Activated CD4-positive, alpha-beta T cell treated with anti-CD3 and anti-CD28 coated beads, Interleukin-2, Interleukin-6, amounts not matched to agents 100 ng/mL and 50 ng/mL, durations not matched to agents 16 hours and 8 hours (primary cell): ENCODE measurements around the gene TRAF2.
"Not testable (repeated sequence)": the region's sequence is repeated elsewhere in the genome, so short reads cannot be mapped to it uniquely, and the experiment has no call there.

ENCODE experiments used
- DNase-seq: peaks from one replicate; pipeline ENCODE4 v3.0.0-alpha.2; 2020

TRAF2 gene

DNA sequence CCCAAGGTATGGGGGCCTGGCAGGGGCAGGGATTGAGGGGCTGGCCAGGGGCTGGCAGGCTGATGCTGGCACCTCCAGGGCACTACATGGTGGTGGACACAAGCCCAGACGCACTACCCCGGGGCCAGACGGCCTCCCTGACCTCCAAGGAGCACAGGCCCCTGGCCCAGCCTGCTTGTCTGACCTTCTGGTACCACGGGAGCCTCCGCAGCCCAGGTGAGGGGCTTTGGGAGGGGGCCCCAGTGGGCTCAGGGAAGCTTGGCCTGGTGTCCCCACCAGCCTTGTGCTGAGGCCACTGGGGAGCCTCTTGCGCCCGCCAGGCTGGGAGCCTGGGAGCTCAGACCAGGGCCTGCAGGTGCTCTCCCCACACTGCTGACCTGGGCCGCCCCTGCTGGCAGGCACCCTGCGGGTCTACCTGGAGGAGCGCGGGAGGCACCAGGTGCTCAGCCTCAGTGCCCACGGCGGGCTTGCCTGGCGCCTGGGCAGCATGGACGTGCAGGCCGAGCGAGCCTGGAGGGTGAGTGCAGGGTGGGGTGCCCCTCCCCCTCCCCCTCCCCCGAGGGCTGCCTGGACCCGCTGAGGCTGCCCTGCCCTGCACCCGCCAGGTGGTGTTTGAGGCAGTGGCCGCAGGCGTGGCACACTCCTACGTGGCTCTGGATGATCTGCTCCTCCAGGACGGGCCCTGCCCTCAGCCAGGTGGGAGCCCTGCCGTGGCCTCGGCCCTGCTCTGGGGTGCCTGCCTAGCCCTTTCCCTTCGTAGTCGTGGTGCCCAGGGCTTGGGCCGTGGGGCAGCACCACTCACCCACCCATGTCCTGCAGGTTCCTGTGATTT, 28.5 kb upstream of the TRAF2 start:
- no peak for DNase-seq

DNA sequence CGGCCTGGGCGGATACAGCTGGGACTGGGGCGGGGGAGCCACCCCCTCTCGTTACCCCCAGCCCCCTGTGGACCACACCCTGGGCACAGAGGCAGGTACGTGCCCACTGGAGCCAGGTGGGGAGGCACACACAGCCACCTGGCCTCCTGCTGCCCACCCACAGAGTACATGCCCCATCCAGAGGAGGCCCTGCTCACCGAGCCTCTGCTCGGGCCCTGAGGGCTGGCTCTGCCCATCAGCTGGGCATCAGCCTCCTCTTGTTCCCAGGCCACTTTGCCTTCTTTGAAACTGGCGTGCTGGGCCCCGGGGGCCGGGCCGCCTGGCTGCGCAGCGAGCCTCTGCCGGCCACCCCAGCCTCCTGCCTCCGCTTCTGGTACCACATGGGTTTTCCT, 27.9 kb upstream of the TRAF2 start:
- no peak for DNase-seq

DNA sequence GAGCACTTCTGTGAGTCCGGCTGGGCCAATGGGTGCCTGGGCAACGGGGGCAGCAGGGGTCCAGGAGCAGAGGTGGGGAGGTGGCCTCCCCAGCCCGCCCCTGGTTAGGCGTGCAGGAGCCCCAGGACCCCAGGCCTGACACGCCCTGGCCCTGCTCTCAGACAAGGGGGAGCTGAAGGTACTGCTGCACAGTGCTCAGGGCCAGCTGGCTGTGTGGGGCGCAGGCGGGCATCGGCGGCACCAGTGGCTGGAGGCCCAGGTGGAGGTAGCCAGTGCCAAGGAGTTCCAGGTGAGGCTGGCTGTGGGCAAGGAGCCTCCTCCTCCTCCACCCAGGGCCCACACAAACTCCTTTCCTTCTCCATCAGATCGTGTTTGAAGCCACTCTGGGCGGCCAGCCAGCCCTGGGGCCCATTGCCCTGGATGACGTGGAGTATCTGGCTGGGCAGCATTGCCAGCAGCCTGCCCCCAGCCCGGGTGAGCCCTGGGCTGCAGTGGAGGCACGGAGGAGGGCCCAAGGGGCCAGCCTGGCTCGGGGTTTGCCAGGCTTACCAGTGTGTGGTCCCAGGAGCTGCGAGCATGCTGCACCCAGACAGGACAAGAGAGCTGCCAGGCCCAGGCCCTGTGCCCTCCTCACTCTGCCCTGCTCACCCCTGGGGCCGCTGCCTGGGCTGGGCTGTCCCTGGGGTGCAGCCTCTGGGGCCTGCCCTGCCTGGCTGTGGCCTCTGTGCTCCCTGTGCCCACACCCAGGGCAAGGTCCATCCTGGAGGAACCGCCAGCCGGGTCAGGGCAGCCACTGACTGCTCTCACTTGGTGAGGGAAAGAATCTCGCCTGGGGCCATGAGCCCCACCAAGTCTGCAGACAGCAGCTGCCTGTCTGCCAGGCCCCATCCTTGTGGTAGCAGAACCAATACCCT, 27.2 kb upstream of the TRAF2 start:
- DNase-seq: no peak

DNA sequence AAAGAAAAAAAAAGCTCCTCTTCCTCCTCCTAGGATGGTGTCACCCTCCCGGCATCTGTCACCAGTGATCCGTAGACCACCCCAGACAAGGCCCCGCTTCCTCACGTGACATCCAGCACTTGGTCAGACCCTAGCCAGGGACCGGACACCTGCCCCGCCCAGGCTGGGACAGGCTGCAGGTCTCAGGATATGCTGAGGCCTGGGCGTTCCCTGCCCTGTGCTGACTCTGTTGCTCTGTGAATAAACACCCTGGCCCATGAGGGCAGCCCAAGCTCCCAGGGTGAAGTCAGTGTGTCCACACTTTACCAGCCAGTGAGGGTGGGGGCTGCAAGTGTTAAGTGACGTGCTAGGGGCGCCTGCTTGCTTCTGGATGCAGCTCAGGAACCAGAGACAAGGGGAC, 25.8 kb upstream of the TRAF2 start:
- no peak for DNase-seq

DNA sequence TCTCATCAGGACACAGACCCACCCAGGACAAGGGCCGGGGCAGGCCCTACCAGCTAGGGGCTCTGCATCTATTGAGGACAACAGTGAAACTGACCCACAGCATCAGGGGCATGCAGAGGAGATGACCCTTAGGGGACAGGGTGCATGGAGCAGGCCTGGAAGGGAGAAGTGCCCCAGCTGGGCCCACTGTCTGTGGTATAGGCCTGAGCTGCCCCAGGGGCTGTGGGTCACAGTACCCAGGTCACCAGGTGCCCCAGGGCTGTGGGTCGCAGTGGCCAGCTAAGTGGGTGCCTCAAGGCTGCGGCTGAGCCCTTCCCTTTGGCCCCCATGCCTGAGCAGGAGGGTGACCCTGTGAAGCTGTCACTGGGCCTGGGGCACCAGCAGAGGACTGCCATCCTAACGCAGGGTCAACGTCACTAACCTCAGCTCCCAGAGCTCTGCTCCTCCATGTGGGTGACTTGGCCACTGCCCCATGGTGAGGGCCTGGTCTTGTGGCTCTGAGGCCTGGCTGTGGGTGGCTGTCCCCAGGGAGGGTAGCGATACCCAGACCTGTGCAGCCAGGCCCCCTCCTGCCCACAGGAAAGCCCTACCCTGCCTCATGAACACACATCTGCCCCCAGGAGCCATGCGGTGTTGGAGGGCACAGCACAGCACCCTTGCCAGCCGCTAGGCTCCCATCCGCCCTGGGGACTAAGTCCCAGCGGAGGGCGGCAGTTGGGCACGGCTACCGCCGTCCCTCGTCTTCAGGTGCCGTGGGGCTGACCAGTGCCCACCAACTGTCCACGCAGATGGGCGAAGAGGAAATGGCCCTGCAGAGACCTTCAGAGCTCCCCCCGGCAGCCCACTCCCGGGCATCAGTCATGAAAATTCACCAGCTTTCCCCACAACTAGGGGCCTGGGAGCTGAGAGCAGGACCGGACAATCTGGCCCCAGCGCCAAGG, 25.1 kb upstream of the TRAF2 start:
- DNase-seq: no peak

DNA sequence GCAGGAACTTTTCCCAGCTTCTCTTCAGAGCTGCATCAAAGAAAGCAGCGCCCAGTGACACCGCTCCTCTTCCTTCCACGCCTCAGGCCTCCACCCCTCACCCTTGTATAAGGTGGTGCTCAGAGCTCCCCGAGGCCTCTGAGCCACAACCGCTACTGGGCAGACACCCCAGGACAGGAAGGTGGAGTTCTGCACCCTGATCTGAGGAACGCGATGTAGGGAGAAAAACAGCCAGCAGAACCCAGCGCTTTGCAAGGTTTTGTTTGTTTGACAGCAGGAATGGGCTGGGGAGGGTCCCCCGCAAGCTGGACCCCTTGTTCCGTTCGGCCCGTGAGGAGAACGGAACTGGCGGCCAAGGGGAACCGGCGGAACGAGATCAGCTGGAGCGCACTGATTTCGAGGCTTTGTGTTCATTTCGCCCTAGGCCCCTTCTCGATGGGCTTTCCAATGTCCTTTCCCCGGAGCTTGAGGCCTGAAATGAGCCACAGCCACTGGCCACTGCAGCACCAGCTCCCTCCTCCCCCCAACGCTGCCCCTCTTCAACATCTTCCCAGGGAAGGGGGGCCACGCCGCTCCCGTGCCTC, 24.4 kb upstream of the TRAF2 start:
- DNase-seq: no peak

DNA sequence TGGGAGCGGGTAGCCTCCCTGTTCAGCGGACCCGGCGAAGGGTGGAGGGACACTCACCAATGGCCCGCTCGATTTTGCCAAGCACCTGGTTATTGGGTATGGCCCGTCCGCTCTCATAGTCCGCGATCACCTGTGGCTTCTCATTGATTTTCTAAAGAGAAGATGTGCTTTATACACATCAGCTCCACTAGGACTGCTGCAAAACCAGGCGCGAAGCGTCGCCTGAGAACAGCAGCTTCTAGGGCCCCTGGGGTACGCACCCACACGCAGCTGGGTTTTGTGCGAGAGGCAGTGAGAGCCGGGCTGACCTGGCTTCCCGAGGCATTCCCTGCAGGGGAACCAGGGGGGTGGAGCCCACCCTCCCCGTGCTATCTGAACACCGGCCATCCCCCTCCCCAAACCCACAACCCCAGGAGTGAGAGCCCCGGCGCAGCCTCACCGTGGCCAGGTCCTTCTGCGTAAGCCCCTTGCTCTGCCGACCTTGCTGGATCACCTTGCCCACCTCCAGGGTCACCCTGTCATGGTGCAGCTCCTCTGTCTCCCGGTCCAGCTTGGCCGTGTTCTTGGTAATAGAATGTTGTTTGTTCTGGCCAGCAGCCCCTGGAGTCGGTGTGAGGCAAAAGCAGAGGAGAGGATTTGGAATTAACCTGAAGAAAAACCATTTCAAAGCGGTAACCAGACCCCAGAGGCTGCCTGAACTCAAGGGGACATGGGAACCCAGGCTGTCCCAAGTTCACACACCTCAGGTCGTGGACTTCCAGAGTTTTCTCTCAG, 23.3 kb upstream of the TRAF2 start:
- DNase-seq: no peak

DNA sequence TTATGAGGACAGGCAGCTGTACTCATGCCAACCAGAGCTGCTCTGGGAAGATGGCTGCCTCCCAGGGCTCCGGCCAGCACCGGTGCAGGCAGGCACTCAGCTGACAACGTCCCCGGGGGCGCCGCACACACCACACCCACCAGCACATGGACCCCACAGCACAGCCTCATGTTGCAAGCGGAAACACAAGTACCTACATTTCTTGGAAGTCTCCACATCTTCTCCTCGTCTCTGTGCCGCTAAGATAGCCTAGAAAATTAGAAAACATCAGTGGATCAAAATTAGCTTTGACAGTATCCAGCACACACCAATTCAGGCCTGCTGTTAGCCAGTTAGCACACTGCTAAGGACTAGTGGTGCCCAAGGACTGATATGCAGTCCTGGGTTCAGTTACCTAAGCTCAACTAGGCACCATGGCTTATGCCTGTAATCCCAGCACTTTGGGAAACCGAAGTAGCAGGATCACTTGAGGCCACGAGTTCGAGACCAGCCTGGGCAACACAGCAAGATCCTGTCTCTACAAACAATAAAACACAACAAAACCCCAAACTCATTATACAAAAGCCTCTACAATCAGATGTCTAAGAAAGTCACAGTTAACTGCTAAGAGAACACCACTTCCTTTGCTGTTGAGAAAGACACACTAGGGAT, 22.6 kb upstream of the TRAF2 start:
- DNase-seq: no peak

DNA sequence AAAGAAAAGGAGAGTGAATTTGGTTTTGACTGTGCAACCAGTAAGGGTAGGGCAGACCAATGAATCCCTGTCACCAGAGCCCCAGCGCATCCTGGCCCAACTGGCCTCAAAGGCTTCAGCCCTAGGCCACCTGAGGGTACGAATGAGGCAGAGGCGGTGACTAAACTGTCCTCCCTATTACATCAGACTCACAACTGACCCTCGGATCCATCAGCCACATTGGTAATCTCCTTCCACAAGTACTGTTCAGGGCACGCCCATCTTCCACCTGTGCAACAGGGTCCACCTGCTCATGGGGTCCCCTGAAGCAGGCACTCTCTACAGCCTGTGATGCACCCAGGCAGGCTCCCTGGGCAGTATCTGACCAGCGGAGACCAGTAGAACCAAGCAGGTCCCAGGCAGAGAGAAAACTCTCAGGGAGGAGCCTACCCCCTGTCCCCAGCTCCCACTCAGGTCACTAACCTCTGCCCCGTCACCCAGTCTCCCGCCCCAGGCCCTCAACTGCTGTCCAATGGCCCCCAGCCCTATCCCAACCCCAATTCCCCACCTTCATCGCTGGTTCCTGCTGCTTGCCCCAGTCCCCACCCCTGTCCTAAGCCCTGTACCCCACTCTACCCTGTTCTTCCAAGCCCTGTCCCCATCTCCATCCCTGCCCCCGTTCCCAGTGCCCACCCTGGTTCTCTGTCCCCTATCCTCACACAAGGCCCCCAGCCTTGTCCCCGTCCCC, 21.1 kb upstream of the TRAF2 start:
- no peak for DNase-seq

DNA sequence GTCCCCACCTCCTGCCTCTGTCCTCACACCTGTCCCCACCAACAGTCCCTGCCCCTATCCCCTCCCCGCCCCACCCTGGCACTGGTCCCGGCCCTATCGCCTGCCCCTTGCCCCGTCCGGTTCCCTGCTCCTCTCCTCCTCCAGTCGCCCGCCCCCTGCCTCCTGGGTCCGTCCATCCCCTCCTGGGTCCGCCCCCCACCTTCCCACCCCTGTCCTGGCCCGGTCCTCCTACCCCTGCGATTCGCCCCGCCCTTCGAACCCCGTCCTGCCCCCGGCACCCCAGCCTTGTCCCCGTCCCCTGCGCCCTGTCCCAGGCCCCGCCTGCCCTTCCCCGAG, 20.6 kb upstream of the TRAF2 start:
- DNase-seq: no peak

DNA sequence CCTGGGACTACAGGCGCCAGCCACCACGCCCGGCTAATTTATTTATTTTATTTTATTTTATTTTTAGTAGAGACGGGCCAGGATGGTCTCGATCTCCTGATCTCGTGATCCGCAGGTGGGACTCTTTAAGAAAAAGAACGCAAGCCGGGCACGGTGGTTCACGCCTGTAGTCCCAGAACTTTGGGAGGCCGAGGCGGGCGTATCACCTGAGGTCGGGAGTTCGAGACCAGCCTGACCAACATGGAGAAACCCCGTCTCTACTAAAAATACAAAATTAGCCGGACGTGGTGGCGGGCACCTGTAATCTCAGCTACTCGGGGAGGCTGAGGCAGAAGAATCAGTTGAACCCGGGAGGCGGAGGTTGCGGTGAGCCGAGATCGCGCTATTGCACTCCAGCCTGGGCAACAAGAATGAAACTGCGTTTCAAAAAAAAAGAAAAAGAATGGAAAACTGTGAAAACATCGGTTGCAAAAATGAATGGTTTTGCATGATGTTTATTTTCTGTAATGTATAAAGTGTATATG, 19.4 kb upstream of the TRAF2 start:
- not testable (repeated sequence) for DNase-seq

DNA sequence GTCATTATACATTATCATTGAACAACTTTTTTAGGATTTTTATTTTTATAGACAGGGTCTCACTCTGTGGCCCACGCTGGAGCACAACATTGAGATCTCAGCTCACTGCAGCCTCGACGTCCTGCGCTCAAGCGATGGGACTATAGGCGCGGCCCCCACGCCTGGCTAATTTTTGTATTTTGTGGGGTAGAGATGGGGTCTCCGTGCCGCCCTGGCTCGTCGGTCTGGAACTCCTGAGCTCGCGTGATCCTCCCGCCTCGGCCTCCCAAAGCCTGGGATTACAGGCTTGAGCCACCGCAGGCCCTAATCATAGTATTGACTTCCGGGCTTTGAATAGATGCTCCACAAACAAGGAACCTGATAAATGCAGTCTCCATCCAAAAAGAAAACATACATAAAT, 18.8 kb upstream of the TRAF2 start:
- DNase-seq: no peak

DNA sequence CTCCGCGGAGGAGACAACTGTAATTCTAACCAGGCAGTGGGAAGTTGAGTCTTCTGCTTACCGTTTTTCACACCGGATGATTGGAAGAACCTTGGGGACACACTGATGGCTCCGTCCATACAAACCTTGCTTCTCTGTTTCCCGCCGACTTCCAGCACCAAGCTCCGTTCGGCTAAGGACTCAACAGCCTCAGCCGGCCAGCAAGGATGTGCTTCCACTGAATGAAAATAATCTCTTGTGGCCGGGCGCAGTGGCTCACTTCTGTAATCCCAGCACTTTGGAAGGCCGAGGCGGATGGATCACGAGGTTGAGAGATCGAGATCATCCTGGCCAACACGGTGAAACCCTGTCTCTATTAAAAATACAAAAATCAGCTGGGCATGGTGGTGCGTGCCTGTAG, 18.4 kb upstream of the TRAF2 start:
- DNase-seq: no peak

DNA sequence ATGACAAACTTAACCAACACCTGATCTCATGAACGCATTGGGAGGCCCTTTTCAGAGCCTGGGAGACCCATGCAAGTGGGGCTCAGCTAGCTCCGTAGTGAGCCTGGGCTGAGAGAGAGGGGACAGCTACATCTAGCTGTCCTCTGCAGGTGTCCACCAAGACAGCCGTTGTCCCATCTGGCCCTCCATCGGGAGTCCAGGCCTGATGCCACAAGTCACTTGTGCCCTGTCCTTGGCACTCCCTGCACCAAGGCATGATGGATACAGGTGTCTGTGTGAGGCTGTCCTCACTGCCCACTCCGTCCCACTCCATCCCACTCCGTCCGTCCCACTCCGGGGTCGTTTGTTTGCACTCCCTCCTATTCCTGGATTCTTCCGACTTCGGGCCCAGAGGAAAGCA, 17.7 kb upstream of the TRAF2 start:
- no peak for DNase-seq

DNA sequence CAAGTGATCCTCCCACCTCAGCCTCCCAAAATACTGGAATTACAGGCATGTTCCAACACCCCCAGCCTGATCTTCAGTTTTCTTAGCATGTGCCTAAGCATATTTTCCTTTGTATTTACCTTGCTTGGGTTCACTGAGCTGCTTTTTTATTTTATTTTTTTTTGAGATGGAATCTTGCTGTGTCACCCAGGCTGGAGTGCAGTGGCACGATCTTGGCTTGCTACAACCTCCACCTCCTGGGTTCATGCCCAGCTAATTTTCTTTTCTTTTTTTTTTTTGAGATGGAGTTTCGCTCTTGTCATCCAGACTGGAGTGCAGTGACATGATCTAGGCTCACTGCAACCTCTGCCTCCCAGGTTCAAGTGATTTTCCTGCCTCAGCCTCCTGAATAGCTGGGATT, 16.7 kb upstream of the TRAF2 start:
- not testable (repeated sequence) for DNase-seq

DNA sequence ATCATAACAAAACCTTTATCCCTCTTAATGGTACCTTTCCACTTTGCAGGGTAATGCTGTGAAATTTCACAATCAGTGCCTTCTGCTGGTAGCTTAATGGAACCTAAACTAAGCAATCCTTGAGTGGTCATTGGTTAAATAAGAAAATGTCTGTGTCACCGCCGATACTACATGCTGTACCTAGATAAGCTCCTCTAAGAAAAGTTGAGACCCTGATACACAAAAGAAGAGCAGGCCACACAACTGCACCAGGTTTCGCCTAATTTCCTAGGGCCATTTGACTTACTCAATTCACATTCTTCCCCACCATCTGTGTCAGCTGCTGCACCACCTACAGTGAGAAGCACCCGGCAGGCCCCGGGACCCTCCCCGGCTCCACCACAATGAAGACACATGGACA, 11.2 kb upstream of the TRAF2 start:
- DNase-seq: no peak

DNA sequence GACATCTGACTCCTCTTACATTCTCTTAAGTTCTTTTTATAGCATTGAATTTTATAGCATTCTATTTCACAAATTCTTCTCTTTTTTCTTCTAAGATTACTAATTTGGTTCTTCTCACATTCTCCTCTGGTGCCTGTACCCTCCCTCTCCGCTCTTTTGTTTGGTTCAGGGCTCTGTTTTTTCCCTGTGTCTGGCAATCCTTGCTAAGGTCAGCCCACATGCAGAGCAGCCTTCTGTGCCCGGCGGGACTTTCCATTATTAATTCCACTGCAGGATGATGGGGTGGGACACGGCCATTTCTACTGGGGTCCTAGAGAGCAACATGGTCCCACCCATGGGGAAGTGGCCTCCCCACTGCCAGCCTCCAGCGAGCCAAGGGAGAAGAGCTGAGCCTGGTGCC, 9.8 kb upstream of the TRAF2 start:
- DNase-seq: no peak

DNA sequence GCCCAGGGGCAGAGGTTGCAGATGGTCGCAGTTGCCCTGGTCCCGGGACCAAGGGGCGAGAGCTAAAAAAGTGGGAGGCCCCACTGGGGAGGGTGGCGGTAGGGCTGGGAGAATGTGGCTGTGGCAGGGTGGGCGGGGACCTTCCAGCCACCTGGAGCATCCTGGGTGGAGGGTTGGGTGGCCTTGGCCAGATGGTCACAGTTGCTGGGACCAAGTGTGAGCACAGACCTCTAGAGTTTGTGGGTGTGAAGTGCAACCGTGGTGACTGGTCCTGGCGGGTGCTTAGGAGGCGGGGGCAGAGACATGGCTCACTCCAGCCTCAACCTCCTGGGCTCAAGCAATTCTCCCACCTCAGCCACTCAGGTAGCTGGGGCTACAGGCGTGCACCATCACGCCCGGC, 5.7 kb upstream of the TRAF2 start:
- no peak for DNase-seq

DNA sequence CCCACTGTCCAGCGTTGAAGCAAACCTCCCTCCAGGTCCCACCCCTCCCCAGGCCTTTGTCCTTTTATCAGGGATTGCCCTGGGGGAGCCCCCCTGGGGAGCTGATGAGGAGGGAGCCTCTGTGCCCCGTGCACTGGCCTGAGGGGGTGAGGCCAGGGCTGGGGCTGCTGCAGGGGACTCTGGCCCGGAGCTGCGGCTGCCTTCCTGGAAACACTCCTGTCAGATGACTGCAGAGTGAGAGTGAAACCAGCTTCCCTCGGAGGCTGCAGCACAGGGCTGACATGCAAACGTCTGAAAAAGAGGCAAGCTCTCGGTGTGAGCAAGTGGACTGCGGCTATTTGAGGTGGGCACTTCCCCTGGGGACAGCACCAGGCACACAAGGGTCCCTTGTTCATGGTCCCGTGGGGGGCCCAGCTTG, 4.6 kb upstream of the TRAF2 start:
- peak; percentile 91 for DNase-seq
